Ishikawa (cell line): ENCODE results near the gene RNASE7.

Source experiments
- CEBPB ChIP-seq: IDR thresholded peaks from 2 replicates; pipeline ENCODE4 v1.6.1; 2012
- CREB1 ChIP-seq: IDR thresholded peaks from 2 replicates; pipeline ENCODE4 v1.6.1; 2012; ENCODE audit warnings: low read depth
- EGR1 ChIP-seq: IDR thresholded peaks from 2 replicates; pipeline ENCODE4 v1.6.1; 2012
- EP300 ChIP-seq: IDR thresholded peaks from 2 replicates; pipeline ENCODE4 v1.6.1; 2012; ENCODE audit warnings: borderline replicate concordance
- FOXM1 ChIP-seq: IDR thresholded peaks from 2 replicates; pipeline ENCODE4 v1.6.1; 2012; ENCODE audit warnings: low read depth, borderline replicate concordance
- NFIC ChIP-seq: IDR thresholded peaks from 2 replicates; pipeline ENCODE4 v1.6.1; 2012
- RAD21 ChIP-seq: IDR thresholded peaks from 2 replicates; pipeline ENCODE4 v1.6.1; 2012; ENCODE audit warnings: low read depth
- TAF1 ChIP-seq: IDR thresholded peaks from 2 replicates; pipeline ENCODE4 v1.6.1; 2012; ENCODE audit warnings: low read depth, mild to moderate bottlenecking
- TCF12 ChIP-seq: IDR thresholded peaks from 2 replicates; pipeline ENCODE4 v1.6.1; 2012; ENCODE audit warnings: low read depth
- TEAD4 ChIP-seq: IDR thresholded peaks from 2 replicates; pipeline ENCODE4 v1.6.1; 2012
- YY1 ChIP-seq: IDR thresholded peaks from 2 replicates; pipeline ENCODE4 v1.6.1; 2012; ENCODE audit warnings: low read depth
- ZBTB7A ChIP-seq: IDR thresholded peaks from 2 replicates; pipeline ENCODE4 v1.6.1; 2012; ENCODE audit warnings: low read depth
- TF ChIP-seq, protein P1 (sequence below): IDR thresholded peaks from 2 replicates; pipeline ENCODE4 v1.6.1; 2012
- TF ChIP-seq, protein P2 (sequence below): IDR thresholded peaks from 2 replicates; pipeline ENCODE4 v1.6.1; 2012; ENCODE audit warnings: low read depth, mild to moderate bottlenecking
- TF ChIP-seq, protein P3 (sequence below): IDR thresholded peaks from 2 replicates; pipeline ENCODE4 v1.6.1; 2012

The RNASE7 gene

DNA sequence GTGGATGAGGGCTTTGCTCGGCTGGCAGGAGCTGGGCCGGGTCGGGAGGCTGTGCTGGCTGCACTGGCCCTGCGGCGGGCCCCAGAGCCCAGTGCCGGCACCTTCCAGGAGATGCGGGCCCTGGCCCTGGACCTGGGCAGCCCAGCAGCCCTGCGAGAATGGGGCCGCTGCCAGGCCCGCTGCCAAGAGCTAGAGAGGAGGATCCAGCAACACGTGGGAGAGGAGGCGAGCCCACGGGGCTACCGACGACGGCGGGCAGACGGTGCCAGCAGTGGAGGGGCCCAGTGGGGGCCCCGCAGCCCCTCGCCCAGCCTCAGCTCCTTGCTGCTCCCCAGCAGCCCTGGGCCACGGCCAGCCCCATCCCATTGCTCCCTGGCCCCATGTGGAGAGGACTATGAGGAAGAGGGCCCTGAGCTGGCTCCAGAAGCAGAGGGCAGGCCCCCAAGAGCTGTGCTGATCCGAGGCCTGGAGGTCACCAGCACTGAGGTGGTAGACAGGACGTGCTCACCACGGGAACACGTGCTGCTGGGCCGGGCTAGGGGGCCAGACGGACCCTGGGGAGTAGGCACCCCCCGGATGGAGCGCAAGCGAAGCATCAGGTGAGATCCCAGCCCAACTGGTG, 39.5 kb downstream of the RNASE7 start:
- TF ChIP-seq, protein P1, sequence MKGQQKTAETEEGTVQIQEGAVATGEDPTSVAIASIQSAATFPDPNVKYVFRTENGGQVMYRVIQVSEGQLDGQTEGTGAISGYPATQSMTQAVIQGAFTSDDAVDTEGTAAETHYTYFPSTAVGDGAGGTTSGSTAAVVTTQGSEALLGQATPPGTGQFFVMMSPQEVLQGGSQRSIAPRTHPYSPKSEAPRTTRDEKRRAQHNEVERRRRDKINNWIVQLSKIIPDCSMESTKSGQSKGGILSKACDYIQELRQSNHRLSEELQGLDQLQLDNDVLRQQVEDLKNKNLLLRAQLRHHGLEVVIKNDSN: no peak
- TF ChIP-seq ZBTB7A (no peak), TAF1 (no peak), TCF12 (no peak), FOXM1 (no peak), RAD21 (no peak), EP300 (no peak), YY1 (no peak)
- TF ChIP-seq, protein P2, sequence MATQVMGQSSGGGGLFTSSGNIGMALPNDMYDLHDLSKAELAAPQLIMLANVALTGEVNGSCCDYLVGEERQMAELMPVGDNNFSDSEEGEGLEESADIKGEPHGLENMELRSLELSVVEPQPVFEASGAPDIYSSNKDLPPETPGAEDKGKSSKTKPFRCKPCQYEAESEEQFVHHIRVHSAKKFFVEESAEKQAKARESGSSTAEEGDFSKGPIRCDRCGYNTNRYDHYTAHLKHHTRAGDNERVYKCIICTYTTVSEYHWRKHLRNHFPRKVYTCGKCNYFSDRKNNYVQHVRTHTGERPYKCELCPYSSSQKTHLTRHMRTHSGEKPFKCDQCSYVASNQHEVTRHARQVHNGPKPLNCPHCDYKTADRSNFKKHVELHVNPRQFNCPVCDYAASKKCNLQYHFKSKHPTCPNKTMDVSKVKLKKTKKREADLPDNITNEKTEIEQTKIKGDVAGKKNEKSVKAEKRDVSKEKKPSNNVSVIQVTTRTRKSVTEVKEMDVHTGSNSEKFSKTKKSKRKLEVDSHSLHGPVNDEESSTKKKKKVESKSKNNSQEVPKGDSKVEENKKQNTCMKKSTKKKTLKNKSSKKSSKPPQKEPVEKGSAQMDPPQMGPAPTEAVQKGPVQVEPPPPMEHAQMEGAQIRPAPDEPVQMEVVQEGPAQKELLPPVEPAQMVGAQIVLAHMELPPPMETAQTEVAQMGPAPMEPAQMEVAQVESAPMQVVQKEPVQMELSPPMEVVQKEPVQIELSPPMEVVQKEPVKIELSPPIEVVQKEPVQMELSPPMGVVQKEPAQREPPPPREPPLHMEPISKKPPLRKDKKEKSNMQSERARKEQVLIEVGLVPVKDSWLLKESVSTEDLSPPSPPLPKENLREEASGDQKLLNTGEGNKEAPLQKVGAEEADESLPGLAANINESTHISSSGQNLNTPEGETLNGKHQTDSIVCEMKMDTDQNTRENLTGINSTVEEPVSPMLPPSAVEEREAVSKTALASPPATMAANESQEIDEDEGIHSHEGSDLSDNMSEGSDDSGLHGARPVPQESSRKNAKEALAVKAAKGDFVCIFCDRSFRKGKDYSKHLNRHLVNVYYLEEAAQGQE: no peak

DNA sequence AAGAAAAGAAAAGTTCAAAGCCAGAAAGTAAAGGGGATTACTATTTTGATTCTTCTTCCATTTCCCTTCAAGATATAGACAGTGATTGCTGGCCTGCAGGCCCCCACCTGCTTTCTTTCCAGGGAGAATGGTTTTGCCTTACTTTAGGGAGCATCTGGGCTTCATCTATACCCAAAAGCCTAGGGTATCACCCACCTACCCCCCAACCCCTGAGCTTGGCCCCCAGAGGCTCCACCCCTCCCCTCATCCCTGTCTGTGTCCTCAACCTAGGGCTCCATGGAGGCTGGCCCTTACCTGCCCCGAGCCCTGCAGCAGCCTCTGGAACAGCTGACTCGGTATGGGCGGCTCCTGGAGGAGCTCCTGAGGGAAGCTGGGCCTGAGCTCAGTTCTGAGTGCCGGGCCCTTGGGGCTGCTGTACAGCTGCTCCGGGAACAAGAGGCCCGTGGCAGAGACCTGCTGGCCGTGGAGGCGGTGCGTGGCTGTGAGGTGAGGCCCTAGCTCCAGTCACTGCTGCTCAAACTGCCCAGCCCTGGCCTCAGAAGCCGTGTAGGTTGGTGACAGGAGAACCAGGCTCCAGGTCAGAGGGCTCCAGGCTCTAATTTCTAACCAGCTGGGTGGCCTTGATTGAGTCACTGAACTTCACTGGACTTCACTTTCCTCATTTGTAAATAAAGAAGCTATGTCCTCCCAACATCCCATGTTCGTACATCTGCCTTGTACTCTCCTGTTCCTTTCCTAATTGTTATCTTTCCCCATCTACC, 41.6 kb downstream of the RNASE7 start:
- TF ChIP-seq CEBPB: no peak
- no peak for TF ChIP-seq ZBTB7A
- no peak for TF ChIP-seq TCF12
- no peak for TF ChIP-seq YY1
- TF ChIP-seq TEAD4: no peak
- TF ChIP-seq, protein P1: no peak
- TF ChIP-seq CREB1: no peak
- TF ChIP-seq, protein P3, sequence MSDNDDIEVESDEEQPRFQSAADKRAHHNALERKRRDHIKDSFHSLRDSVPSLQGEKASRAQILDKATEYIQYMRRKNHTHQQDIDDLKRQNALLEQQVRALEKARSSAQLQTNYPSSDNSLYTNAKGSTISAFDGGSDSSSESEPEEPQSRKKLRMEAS: no peak
- no peak for TF ChIP-seq EP300

DNA sequence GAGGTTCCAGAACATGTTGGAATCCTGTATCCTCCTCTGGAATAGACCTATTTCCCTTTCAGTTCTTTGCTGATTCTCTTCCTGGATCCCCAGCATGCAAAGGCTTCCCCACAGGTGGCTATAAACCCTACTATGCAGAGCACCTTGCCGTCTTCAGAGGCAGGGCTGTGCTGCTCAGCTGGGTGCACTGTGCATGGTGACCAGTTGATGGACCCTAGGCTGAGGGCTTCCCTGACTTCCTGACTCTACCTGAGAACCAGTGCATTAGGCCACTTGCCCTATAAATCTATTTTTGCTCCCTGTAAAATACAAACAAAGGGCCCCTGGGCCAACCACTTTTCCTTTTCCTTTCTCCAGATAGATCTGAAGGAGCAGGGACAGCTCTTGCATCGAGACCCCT, 42.2 kb downstream of the RNASE7 start:
- TF ChIP-seq, protein P3: no peak
- TF ChIP-seq RAD21: no peak
- no peak for TF ChIP-seq TAF1
- no peak for TF ChIP-seq FOXM1
- TF ChIP-seq EP300: no peak
- TF ChIP-seq EGR1: no peak
- TF ChIP-seq CREB1: no peak
- TF ChIP-seq ZBTB7A: no peak
- no peak for TF ChIP-seq TEAD4
- TF ChIP-seq TCF12: no peak
- no peak for TF ChIP-seq CEBPB
- TF ChIP-seq, protein P1: no peak
- TF ChIP-seq YY1: no peak
- no peak for TF ChIP-seq NFIC
- TF ChIP-seq, protein P2: no peak

DNA sequence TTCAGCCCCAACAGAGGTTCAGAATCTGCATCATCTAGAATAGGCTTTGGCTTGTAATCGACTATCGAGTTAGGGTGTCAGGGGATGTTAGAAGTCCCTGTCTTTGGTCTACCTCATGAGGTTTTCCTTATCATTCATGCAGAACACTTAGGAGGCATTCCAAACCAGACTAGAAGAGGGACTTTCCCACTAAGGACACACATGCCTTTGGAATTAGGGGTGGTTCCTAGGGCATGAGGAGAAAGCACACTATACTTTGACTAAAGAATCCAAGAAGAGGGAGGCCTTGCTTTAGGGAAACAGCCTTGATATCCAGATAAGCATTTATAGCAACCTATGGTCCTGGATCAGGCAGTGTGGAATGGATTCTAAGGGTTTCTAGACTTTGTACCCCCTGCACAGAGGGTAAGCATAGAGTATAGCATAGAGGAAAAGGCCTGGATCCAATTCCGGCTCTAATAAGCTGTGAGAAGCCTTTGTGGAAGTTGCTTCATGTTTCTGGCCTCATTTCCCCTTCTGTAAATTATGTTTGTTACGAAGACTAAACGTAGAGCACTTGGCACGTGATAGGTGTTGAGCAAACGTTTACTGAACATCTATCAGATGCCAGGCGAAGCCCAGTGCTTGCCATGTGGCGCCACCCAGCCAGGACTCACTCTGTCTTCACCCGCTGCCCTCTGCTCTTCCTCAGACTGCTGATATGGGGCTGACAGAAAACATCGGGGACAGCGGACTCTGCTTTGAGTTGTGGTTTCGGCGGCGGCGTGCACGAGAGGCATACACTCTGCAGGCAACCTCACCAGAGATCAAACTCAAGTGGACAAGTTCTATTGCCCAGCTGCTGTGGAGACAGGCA, 43.1 kb downstream of the RNASE7 start:
- no peak for TF ChIP-seq YY1
- TF ChIP-seq RAD21: no peak
- TF ChIP-seq FOXM1: no peak
- no peak for TF ChIP-seq CEBPB
- TF ChIP-seq, protein P2: no peak
- TF ChIP-seq NFIC: no peak
- TF ChIP-seq, protein P3: no peak
- no peak for TF ChIP-seq TEAD4
- TF ChIP-seq, protein P1: no peak
- TF ChIP-seq EP300: no peak
- TF ChIP-seq TAF1: no peak
- no peak for TF ChIP-seq ZBTB7A
- TF ChIP-seq CREB1: no peak
- no peak for TF ChIP-seq EGR1
